ENCODE data around the gene SRC. TPM values are rescaled to one million over a fixed set of nuclear protein-coding genes. Genes with fewer than 3 reads are reported as not detected.

The SRC gene
- total RNA-seq, 2 donors from 2014 or later, result 117 to 121 TPM

GRCh38 chr20:37344506-37345338 is 1.2 kb upstream of the SRC start:
- intact Hi-C loops (cut with DNase I, micrococcal nuclease), result loop anchor here (5.0 kb wide), 2 partner anchors 47 to 52 kb away; no protein-coding TSS in a partner anchor
- DNase-seq, result peak; percentile 86 to 87
- peak; percentile 73 for ATAC-seq

GRCh38 chr20:37346236-37346534 is 245 bp downstream of the SRC start:
- no peak for ATAC-seq
- DNase-seq, result peak in 1 of 2 donors; percentile 39
- intact Hi-C loops (cut with DNase I, micrococcal nuclease), result loop anchor here (5.0 kb wide), 2 partner anchors 49 to 54 kb away; no protein-coding TSS in a partner anchor

- no peak for ATAC-seq
- intact Hi-C loops (cut with DNase I, micrococcal nuclease), result loop anchor here (5.0 kb wide), 2 partner anchors 49 to 54 kb away; no protein-coding TSS in a partner anchor
These were observed 801 bp downstream of the SRC start for GRCh38 chr20:37346535-37347346.

GRCh38 chr20:37347347-37347823 is 1.4 kb downstream of the SRC start:
- ATAC-seq, result no peak
- peak in 1 of 2 donors; percentile 10 for DNase-seq
- intact Hi-C loops (cut with DNase I, micrococcal nuclease), result loop anchor here (5.0 kb wide), 2 partner anchors 50 to 55 kb away; no protein-coding TSS in a partner anchor

More at GRCh38 chr20:37346535-37347346, 801 bp downstream of the SRC start:
- peak in 1 of 2 donors; percentile 26 for DNase-seq

GRCh38 chr20:37347891-37348791 is 2.2 kb downstream of the SRC start:
- ATAC-seq, result no peak
- intact Hi-C loops (cut with DNase I, micrococcal nuclease), result loop anchor here (5.0 kb wide), 2 partner anchors 51 to 56 kb away; no protein-coding TSS in a partner anchor
- DNase-seq, result peak in 1 of 2 donors; percentile 23

- intact Hi-C loops (cut with DNase I, micrococcal nuclease), result loop anchor here (5.0 kb wide), 2 partner anchors 52 to 57 kb away; no protein-coding TSS in a partner anchor
- DNase-seq (peak in 1 of 2 donors; percentile 13), ATAC-seq (no peak)
These were observed 3.0 kb downstream of the SRC start for GRCh38 chr20:37348792-37349516.

- intact Hi-C loops (cut with DNase I, micrococcal nuclease), result loop anchor here (5.0 kb wide), 2 partner anchors 53 to 58 kb away; no protein-coding TSS in a partner anchor
- ATAC-seq (no peak), DNase-seq (peak in 1 of 2 donors; percentile 26)
These were observed 3.9 kb downstream of the SRC start for GRCh38 chr20:37349517-37350491.

GRCh38 chr20:37350649-37351574 is 5.0 kb downstream of the SRC start:
- peak in 1 of 2 donors; percentile 12 for DNase-seq
- intact Hi-C loops (cut with DNase I, micrococcal nuclease), result no loop called here
- no peak for ATAC-seq

- no peak for ATAC-seq
- intact Hi-C loops (cut with DNase I, micrococcal nuclease), result no loop called here
- peak in 1 of 2 donors; percentile 13 for DNase-seq
These were observed 6.0 kb downstream of the SRC start for GRCh38 chr20:37351689-37352607.

- no peak for ATAC-seq
- intact Hi-C loops (cut with DNase I, micrococcal nuclease), result no loop called here
- peak in 1 of 2 donors; percentile 14 for DNase-seq
These were observed 6.7 kb downstream of the SRC start for GRCh38 chr20:37352608-37352980.

- DNase-seq (peak in 1 of 2 donors; percentile 21), ATAC-seq (no peak)
- intact Hi-C loops (cut with DNase I, micrococcal nuclease), result no loop called here
These were observed 7.4 kb downstream of the SRC start for GRCh38 chr20:37353285-37353849.

- peak; percentile 69 to 72 for DNase-seq
- ATAC-seq, result peak; percentile 92
- intact Hi-C loops (cut with DNase I, micrococcal nuclease), result no loop called here
These were observed 8.6 kb downstream of the SRC start for GRCh38 chr20:37354210-37355195.
